Natural killer cell (primary cell): ENCODE data around the gene ATP8B4. TPM values are rescaled to one million over a fixed set of nuclear protein-coding genes. Genes with fewer than 3 reads are reported as not detected.

Experiments
- ATAC-seq, 3 donors: fragments of 150-1000 bp in 2 of 3; fragments of 200-7000 bp in 1 of 3; cut with Tn5 transposase; 1 replicate in 1 of 3; 2 replicates in 2 of 3; pipeline ENCODE4 v1.10.0; 2021; ENCODE audit warnings: mild to moderate bottlenecking in 2 of 3, moderate library complexity in 2 of 3
- DNase-seq, 2 donors: peaks; one replicate each; pipeline versions ENCODE4 v3.0.0 to v3.0.0-alpha.2; 2013 to 2021; ENCODE audit warnings: mixed read lengths in 1 of 2
- H3K27ac ChIP-seq: one replicate; pipeline ENCODE4 v1.5.1; 2013; ENCODE audit warnings: mild to moderate bottlenecking, low read length
- H3K27me3 ChIP-seq: one replicate; pipeline ENCODE4 v1.6.1; 2013; ENCODE audit warnings: low read length; ENCODE audit not compliant: control insufficient read depth, insufficient read depth
- H3K36me3 ChIP-seq: one replicate; pipeline ENCODE4 v1.6.1; 2013; ENCODE audit warnings: low read length; ENCODE audit not compliant: control insufficient read depth, insufficient read depth
- H3K4me1 ChIP-seq: one replicate; pipeline ENCODE4 v1.6.1; 2013; ENCODE audit warnings: low read length; ENCODE audit not compliant: control insufficient read depth, insufficient read depth
- H3K4me3 ChIP-seq: one replicate; pipeline ENCODE4 v1.5.1; 2013; ENCODE audit warnings: low read length
- H3K9me3 ChIP-seq: one replicate; pipeline ENCODE4 v1.6.1; 2013; ENCODE audit warnings: low read length; ENCODE audit not compliant: control insufficient read depth, insufficient read depth
- H3K27ac Mint-ChIP-seq, 2 donors: one replicate each; pipeline ENCODE4 v1.8.0; 2022; ENCODE audit warnings: mild to moderate bottlenecking in 2 of 2, mixed read lengths in 2 of 2, moderate library complexity in 1 of 2
- H3K27me3 Mint-ChIP-seq, 2 donors: one replicate each; pipeline ENCODE4 v1.8.0; 2022; ENCODE audit warnings: low read depth in 2 of 2, mixed read lengths in 2 of 2
- H3K36me3 Mint-ChIP-seq: one replicate; pipeline ENCODE4 v1.8.0; 2022; ENCODE audit warnings: mixed read lengths
- H3K4me1 Mint-ChIP-seq, 2 donors: one replicate each; pipeline ENCODE4 v1.8.0; 2022; ENCODE audit warnings: mixed read lengths in 2 of 2
- H3K4me3 Mint-ChIP-seq: one replicate; pipeline ENCODE4 v1.8.0; 2022; ENCODE audit warnings: mild to moderate bottlenecking, moderate library complexity, mixed read lengths
- H3K9me3 Mint-ChIP-seq, 2 donors: one replicate each; pipeline ENCODE4 v1.8.0; 2022; ENCODE audit warnings: mixed read lengths in 2 of 2
- WGBS: methylation state at CpG from one replicate; pipeline ENCODE4 v1.1.7; 2013; ENCODE audit warnings: missing lambda C conversion rate; ENCODE audit not compliant: insufficient coverage; 5-methylcytosine and 5-hydroxymethylcytosine counted together
- intact Hi-C: fragments of 100-400 bp; cut with micrococcal nuclease; formaldehyde crosslinking; loops from one replicate; pipeline ENCODE4 v1.14.2; 2022
- total RNA-seq, 4 donors: library from RNA; stranded (reverse); fragments of 120-200 nt in 1 of 4; gene quantifications; one replicate each; pipeline versions ENCODE4 v1.2.3 to v1.2.4, GENCODE V29; 2013 to 2022
- TF ChIP-seq, protein P1 (sequence below): fragments of 200-600 bp; IDR thresholded peaks from one replicate; pipeline ENCODE4 v1.8.0; 2022; ENCODE audit warnings: antibody characterized with exemption

Gene ATP8B4
- total RNA-seq, 3 donors from 2014 or later (not counting 1 experiment from before 2014, with no cell fraction given), result 55.6 to 89.5 (median 75.1) TPM

- Mint-ChIP-seq H3K9me3 (no peaks in the 10 kb centered on the region), H3K27ac (peak overlapping the region; percentile 71 to 72), H3K4me3 (no peak overlapping the region), H3K36me3 (no peaks in the 10 kb centered on the region), H3K27me3 (no peaks in the 10 kb centered on the region), H3K4me1 (peaks cover 64 to 69% of the 10 kb centered on the region in 2 donors)
- TF ChIP-seq, protein P1, sequence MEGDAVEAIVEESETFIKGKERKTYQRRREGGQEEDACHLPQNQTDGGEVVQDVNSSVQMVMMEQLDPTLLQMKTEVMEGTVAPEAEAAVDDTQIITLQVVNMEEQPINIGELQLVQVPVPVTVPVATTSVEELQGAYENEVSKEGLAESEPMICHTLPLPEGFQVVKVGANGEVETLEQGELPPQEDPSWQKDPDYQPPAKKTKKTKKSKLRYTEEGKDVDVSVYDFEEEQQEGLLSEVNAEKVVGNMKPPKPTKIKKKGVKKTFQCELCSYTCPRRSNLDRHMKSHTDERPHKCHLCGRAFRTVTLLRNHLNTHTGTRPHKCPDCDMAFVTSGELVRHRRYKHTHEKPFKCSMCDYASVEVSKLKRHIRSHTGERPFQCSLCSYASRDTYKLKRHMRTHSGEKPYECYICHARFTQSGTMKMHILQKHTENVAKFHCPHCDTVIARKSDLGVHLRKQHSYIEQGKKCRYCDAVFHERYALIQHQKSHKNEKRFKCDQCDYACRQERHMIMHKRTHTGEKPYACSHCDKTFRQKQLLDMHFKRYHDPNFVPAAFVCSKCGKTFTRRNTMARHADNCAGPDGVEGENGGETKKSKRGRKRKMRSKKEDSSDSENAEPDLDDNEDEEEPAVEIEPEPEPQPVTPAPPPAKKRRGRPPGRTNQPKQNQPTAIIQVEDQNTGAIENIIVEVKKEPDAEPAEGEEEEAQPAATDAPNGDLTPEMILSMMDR, result no peak
- peaks cover 15% of the 10 kb centered on the region for H3K4me1 ChIP-seq
- no CpG with 5 or more reads among the region's 2 CpGs for WGBS
- ATAC-seq, result no peak
- H3K9me3 ChIP-seq, result no peaks in the 10 kb centered on the region
- no peaks in the 10 kb centered on the region for H3K27me3 ChIP-seq
- intact Hi-C loops, result no loop called here
- H3K4me3 ChIP-seq, result no peak overlapping the region
- no peak overlapping the region for H3K27ac ChIP-seq
- no peaks in the 10 kb centered on the region for H3K36me3 ChIP-seq
- DNase-seq, result no peak
Measured at GRCh38 chr15:50082066-50082465, 37.0 kb downstream of the ATP8B4 start.

DNA sequence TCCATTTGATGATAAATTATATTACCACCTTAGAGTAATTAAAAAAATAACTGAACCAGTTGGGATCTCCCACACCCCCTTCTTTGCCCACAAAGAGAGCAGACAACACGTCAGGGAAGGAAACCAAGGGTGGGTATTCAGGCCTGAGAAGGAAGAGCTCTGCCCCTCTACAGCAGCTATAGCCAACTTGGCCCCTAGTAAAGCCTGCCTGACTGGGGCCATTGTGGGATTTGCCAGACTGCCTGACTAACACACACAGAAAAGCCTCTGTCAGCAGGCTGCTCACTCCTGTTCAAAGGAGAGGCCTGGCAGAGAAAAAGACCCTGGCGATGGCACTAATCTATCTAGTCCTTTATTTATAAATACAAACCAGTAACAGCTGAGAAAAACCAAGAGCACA, 41.4 kb downstream of the ATP8B4 start:
- 33% methylated on average over 1 of the region's 2 CpGs for WGBS

DNA sequence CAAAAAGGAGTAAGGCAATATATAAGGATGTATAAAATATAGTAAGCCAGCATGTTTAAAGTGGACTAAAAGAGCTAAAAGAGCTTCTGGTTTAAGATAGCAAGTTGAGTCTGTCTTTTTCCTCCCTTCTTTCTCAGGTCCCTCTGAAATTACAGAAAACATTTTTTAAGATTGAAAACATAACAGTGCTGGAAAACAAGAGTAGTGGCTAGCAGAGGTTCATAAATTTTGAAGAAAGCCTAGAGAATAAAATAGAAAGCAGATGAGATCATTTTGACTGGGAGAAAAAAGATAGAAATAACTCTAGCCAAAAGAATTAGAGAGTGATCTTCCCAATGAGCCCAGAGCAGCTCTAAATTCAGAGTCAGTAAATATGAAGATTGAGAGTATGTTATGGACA, 41.9 kb downstream of the ATP8B4 start:
- DNase-seq (no peak), ATAC-seq (no peak)
- Histone ChIP-seq H3K36me3 (peaks cover 10% of the 10 kb centered on the region), H3K9me3 (no peaks in the 10 kb centered on the region), H3K4me3 (no peak overlapping the region), H3K27me3 (no peaks in the 10 kb centered on the region), H3K27ac (no peak overlapping the region), H3K4me1 (peaks cover 5% of the 10 kb centered on the region)
- no peaks in the 10 kb centered on the region for H3K9me3 Mint-ChIP-seq
- H3K27ac Mint-ChIP-seq, result peak overlapping the region; percentile 82 to 83
- H3K27me3 Mint-ChIP-seq, result no peaks in the 10 kb centered on the region
- intact Hi-C loops, result no loop called here
- peaks cover 54 to 65% of the 10 kb centered on the region in 2 donors for H3K4me1 Mint-ChIP-seq
- TF ChIP-seq, protein P1, result no peak
- H3K4me3 Mint-ChIP-seq, result peak overlapping the region; percentile 49
- peaks cover 8% of the 10 kb centered on the region for H3K36me3 Mint-ChIP-seq

More for the DNA sequence above, 41.4 kb downstream of the ATP8B4 start:
- intact Hi-C loops, result no loop called here
- DNase-seq (no peak), ATAC-seq (peak in 2 of 3 donors; percentile 26 to 66)
- no peaks in the 10 kb centered on the region for H3K27me3 ChIP-seq
- H3K27ac ChIP-seq, result no peak overlapping the region
- no peaks in the 10 kb centered on the region for H3K9me3 ChIP-seq
- H3K9me3 Mint-ChIP-seq, result no peaks in the 10 kb centered on the region
- H3K36me3 Mint-ChIP-seq, result peaks cover 8% of the 10 kb centered on the region
- no peak overlapping the region for H3K4me3 Mint-ChIP-seq
- no peaks in the 10 kb centered on the region for H3K27me3 Mint-ChIP-seq
- H3K27ac Mint-ChIP-seq, result peak overlapping the region; percentile 82 to 83
- H3K4me3 ChIP-seq, result no peak overlapping the region
- TF ChIP-seq, protein P1, result no peak
- H3K36me3 ChIP-seq, result peaks cover 8% of the 10 kb centered on the region
- H3K4me1 Mint-ChIP-seq, result peaks cover 56 to 66% of the 10 kb centered on the region in 2 donors
- H3K4me1 ChIP-seq, result peaks cover 5% of the 10 kb centered on the region

GRCh38 chr15:50075319-50075718, 43.7 kb downstream of the ATP8B4 start:
- Histone ChIP-seq H3K4me1 (peaks cover 5% of the 10 kb centered on the region), H3K27ac (no peak overlapping the region), H3K36me3 (peaks cover 19% of the 10 kb centered on the region), H3K27me3 (no peaks in the 10 kb centered on the region), H3K9me3 (no peaks in the 10 kb centered on the region), H3K4me3 (no peak overlapping the region)
- H3K4me1 Mint-ChIP-seq, result peaks cover 43 to 55% of the 10 kb centered on the region in 2 donors
- no peak for DNase-seq
- H3K9me3 Mint-ChIP-seq, result no peaks in the 10 kb centered on the region
- TF ChIP-seq, protein P1, result no peak
- intact Hi-C loops, result no loop called here
- ATAC-seq, result no peak
- no peaks in the 10 kb centered on the region for H3K27me3 Mint-ChIP-seq
- WGBS, result 60% methylated on average over 1 of the region's 1 CpG
- H3K4me3 Mint-ChIP-seq, result no peak overlapping the region
- peak overlapping the region; percentile 10 to 56 for H3K27ac Mint-ChIP-seq
- H3K36me3 Mint-ChIP-seq, result peaks cover 8% of the 10 kb centered on the region
